OCI-LY7 (cell line): ENCODE data around the gene ARHGEF19.

Experiments
- CTCF ChIP-seq: fragments of 200-600 bp; sonication (generic); conservative IDR thresholded peaks from 2 replicates; pipeline ENCODE4 v1.5.1; 2014; ENCODE audit warnings: mild to moderate bottlenecking, antibody characterized with exemption, low read length, moderate library complexity, mixed read lengths
- EZH2phosphoT487 ChIP-seq: fragments of 200-600 bp; sonication (generic); IDR thresholded peaks from 2 replicates; pipeline ENCODE4 v1.6.1; 2018; ENCODE audit warnings: low read depth, borderline replicate concordance, mild to moderate bottlenecking, mixed run types, antibody characterized with exemption, low read length, moderate library complexity, mixed read lengths

GRCh38 chr1:16248603-16249516, 36.4 kb upstream of the ARHGEF19 start:
- no peak for TF ChIP-seq CTCF
- no peak for TF ChIP-seq EZH2phosphoT487
